ENCODE results near the gene IBSP. TPM values are rescaled to one million over a fixed set of nuclear protein-coding genes. Genes with fewer than 3 reads are reported as not detected.

IBSP gene
- total RNA-seq, 4 donors from 2014 or later = not detected

DNA sequence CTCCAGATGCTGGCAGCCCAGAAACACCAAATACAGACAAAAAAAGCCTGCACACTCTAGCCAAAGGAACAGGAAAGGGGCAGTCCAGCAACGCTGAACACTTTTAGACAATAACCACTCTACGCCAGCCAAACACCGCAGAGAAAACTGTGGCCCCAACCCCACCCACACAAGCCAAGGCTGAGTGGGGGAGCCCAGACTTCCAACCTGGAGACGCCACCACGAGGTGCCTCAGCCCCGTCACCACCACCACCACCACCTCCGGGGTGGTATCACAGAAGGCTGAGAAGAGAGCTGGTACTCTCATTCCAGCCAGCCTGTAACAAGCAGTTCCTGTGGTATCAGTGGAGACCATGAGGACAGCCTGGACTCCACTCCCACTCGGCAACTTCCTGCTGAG is 56.2 kb downstream of the IBSP start:
- intact Hi-C loops (cut with DNase I; ENCODE audit: low total_unique reads) = loop anchor here (2.0 to 10.0 kb wide), 3 partner anchors 355 to 1882 kb away; no protein-coding TSS in a partner anchor
- H3K27ac ChIP-seq = no peak overlapping the region

DNA sequence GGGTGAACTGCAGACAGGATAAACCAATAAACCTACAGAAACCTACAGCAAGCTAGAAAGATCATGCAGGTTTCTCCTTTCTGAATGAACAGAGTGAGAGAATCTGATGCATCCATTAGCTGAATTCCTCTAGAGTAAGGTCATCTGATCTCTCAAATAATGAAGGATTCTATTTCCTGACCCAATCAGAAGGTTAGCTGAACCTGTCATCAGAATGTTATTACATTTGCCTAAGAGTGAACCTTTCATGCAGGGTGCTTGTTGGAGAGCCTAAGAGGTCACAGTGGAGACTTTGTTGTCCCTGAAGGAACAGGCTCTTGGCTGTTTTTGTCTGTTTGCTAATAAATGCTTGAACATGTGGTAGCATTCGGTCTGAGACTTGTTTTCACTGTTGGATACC is 57.5 kb downstream of the IBSP start:
- Histone ChIP-seq H3K9me3 (no peaks in the 10 kb centered on the region), H3K27ac (no peak overlapping the region), H3K27me3 (no peaks in the 10 kb centered on the region), H3K4me1 (no peaks in the 10 kb centered on the region), H3K36me3 (no peaks in the 10 kb centered on the region), H3K4me3 (no peak overlapping the region)
- DNase-seq = no peak
- TF ChIP-seq EP300 (IDR thresholded peaks at IDR 0.05; ENCODE audit: low read depth) = no peak
- TF ChIP-seq, protein P1, sequence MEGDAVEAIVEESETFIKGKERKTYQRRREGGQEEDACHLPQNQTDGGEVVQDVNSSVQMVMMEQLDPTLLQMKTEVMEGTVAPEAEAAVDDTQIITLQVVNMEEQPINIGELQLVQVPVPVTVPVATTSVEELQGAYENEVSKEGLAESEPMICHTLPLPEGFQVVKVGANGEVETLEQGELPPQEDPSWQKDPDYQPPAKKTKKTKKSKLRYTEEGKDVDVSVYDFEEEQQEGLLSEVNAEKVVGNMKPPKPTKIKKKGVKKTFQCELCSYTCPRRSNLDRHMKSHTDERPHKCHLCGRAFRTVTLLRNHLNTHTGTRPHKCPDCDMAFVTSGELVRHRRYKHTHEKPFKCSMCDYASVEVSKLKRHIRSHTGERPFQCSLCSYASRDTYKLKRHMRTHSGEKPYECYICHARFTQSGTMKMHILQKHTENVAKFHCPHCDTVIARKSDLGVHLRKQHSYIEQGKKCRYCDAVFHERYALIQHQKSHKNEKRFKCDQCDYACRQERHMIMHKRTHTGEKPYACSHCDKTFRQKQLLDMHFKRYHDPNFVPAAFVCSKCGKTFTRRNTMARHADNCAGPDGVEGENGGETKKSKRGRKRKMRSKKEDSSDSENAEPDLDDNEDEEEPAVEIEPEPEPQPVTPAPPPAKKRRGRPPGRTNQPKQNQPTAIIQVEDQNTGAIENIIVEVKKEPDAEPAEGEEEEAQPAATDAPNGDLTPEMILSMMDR (IDR thresholded peaks at IDR 0.05) = no peak
- TF ChIP-seq POLR2AphosphoS5 (IDR thresholded peaks at IDR 0.05) = no peak
- TF ChIP-seq POLR2A (IDR thresholded peaks at IDR 0.05) = no peak
- in situ Hi-C loops (cut with MboI; ENCODE audit: low pct_ligation_motif_present in 1 of 4, low pct_unique_long_range_greater_than_20kb in 1 of 4, low sequenced_read_pairs in 3 of 4) (loop anchor here (5.0 to 25.0 kb wide), 5 partner anchors 115 to 648 kb away; partner anchors contain the start of gene SPP1 (in 1 of the 4)), intact Hi-C loops (cut with DNase I; ENCODE audit: low total_unique reads) (loop anchor here (5.0 to 10.0 kb wide), 2 partner anchors 648 to 1880 kb away; no protein-coding TSS in a partner anchor)
- WGBS, 2 donors (ENCODE audit: low coverage in 1 of 2) = 35 to 71% methylated on average over 1 of the region's 1 CpG

More for the DNA sequence above, 56.2 kb downstream of the IBSP start:
- no peaks in the 10 kb centered on the region for H3K9me3 ChIP-seq
- in situ Hi-C loops (cut with MboI; ENCODE audit: low pct_ligation_motif_present in 1 of 4, low pct_unique_long_range_greater_than_20kb in 1 of 4, low sequenced_read_pairs in 3 of 4) = loop anchor here (5.0 to 25.0 kb wide), 5 partner anchors 117 to 649 kb away; partner anchors contain the start of gene SPP1 (in 1 of the 4)
- H3K36me3 ChIP-seq = no peaks in the 10 kb centered on the region
- no peak overlapping the region for H3K4me3 ChIP-seq
- TF ChIP-seq POLR2A (IDR thresholded peaks at IDR 0.05) = no peak
- TF ChIP-seq, protein P1 (IDR thresholded peaks at IDR 0.05) = no peak
- no peak for TF ChIP-seq POLR2AphosphoS5 (IDR thresholded peaks at IDR 0.05)
- TF ChIP-seq EP300 (IDR thresholded peaks at IDR 0.05; ENCODE audit: low read depth) = no peak
- WGBS, 2 donors (ENCODE audit: low coverage in 1 of 2) = 73% methylated on average over 8 of the region's 8 CpGs; no CpG with 5 or more reads in 1 of the 2 donors
- H3K4me1 ChIP-seq = no peaks in the 10 kb centered on the region
- H3K27me3 ChIP-seq = no peaks in the 10 kb centered on the region
- no peak for DNase-seq

DNA sequence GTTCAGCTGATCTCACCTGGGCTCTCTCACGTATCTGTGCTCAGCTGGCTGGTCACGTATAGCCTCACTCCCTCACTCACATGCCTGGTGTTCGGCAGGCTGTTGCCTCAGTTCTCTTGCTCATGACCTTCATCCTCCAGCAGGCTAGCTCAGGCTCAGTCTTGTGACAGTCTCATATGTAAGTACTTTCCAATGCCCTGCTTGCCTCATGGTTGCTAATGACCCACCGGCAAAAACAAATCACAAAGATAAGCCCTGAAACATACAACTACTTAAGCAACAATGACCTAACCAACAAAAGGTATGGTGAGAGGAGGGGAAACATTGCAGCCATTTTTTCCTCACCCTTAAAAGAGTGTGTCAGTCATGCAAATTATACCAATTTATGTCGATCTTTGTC is 58.4 kb downstream of the IBSP start:
- Histone ChIP-seq H3K4me1 (no peaks in the 10 kb centered on the region), H3K36me3 (no peaks in the 10 kb centered on the region), H3K27me3 (no peaks in the 10 kb centered on the region), H3K4me3 (no peak overlapping the region), H3K27ac (no peak overlapping the region), H3K9me3 (no peaks in the 10 kb centered on the region)
- TF ChIP-seq POLR2A (IDR thresholded peaks at IDR 0.05) = no peak
- 28 to 58% methylated on average over 3 to 5 of the region's 5 CpGs for WGBS, 2 donors (ENCODE audit: low coverage in 1 of 2)
- DNase-seq = no peak
- intact Hi-C loops (cut with DNase I; ENCODE audit: low total_unique reads) = loop anchor here (5.0 to 10.0 kb wide), 2 partner anchors 647 to 1880 kb away; no protein-coding TSS in a partner anchor
- in situ Hi-C loops (cut with MboI; ENCODE audit: low pct_ligation_motif_present in 1 of 4, low pct_unique_long_range_greater_than_20kb in 1 of 4, low sequenced_read_pairs in 3 of 4) = loop anchor here (5.0 to 25.0 kb wide), 5 partner anchors 115 to 647 kb away; partner anchors contain the start of gene SPP1 (in 1 of the 4)

Other genes with a start within 250 kb of the IBSP start
- gene DSPP, start 191.0 kb upstream of the IBSP start, total RNA-seq = not detected
- gene DMP1, start 149.3 kb upstream of the IBSP start, total RNA-seq = not detected
- not detected for gene MEPE, start 33.4 kb downstream of the IBSP start, total RNA-seq
- gene SPP1, start 176.2 kb downstream of the IBSP start, total RNA-seq = 10 to 100 TPM in 3 of 4 donors, 1 to 10 TPM in 1; 5.6 to 23.5 (median 13.7) TPM
- gene PKD2, start 208.1 kb downstream of the IBSP start, total RNA-seq = 10 to 100 TPM; 15.7 to 48.0 (median 21.5) TPM